ENCODE measurements around the gene CDH4. TPM values are rescaled to one million over a fixed set of nuclear protein-coding genes. Genes with fewer than 3 reads are reported as not detected.

CDH4 gene
- polyA plus RNA-seq, 1 donor (not counting 4 experiments of a cell fraction or from before 2014, with no cell fraction given), result 2.2 TPM

GRCh38 chr20:61976263-61976643 lies 724.2 kb downstream of the CDH4 start:
- no peaks in the 10 kb centered on the region for H3K79me2 ChIP-seq (ENCODE audit: control insufficient read depth, insufficient read depth, low read length)
- no peak overlapping the region for H2AFZ ChIP-seq (ENCODE audit: control insufficient read depth, low read length)
- no peaks in the 10 kb centered on the region for H3K9me1 ChIP-seq (ENCODE audit: control insufficient read depth, extremely low read depth, insufficient read depth, low read length)
- no peaks in the 10 kb centered on the region for H3K9me3 ChIP-seq (ENCODE audit: control insufficient read depth, low read depth, low read length)
- dilution Hi-C loops (cut with MboI; ENCODE audit: extremely low pct_ligation_motif_present, low sequenced_read_pairs), result no loop called here
- H3K4me3 ChIP-seq (ENCODE audit: control insufficient read depth in 2 of 3, extremely low read depth in 1 of 3, insufficient read depth in 2 of 3, low read depth in 1 of 3, low read length in 3 of 3), result no peak overlapping the region
- H3K4me1 ChIP-seq (ENCODE audit: control insufficient read depth, extremely low read depth, insufficient read depth, low read length), result no peaks in the 10 kb centered on the region
- no peaks in the 10 kb centered on the region for H4K20me1 ChIP-seq (ENCODE audit: control insufficient read depth, extremely low read depth, insufficient read depth, low read length)
- H3K27me3 ChIP-seq (ENCODE audit: control insufficient read depth, extremely low read depth, insufficient read depth, low read length), result no peaks in the 10 kb centered on the region
- no peak overlapping the region for H3K27ac ChIP-seq (ENCODE audit: control insufficient read depth, insufficient read depth, low read length)
- H3K36me3 ChIP-seq (ENCODE audit: control insufficient read depth in 2 of 2, extremely low read depth in 1 of 2, insufficient read depth in 2 of 2, low read length in 2 of 2), result peaks cover 7 to 8% of the 10 kb centered on the region in 2 experiments
- TF ChIP-seq EZH2 (IDR thresholded peaks at IDR 0.05; ENCODE audit: low read length), result no peak
- no peak for TF ChIP-seq CTCF (optimal IDR thresholded peaks at IDR 0.05 in 1 of 3, IDR thresholded peaks at IDR 0.05 in 1 of 3, conservative IDR thresholded peaks at IDR 0.05 in 1 of 3; ENCODE audit: extremely low read depth in 1 of 3, insufficient read depth in 2 of 3, low read length in 3 of 3)
- H3K4me2 ChIP-seq (ENCODE audit: control insufficient read depth, extremely low read depth, insufficient read depth, low read depth, low read length), result no peak overlapping the region
- H3K9ac ChIP-seq (ENCODE audit: control insufficient read depth, extremely low read depth, insufficient read depth, low read length), result no peak overlapping the region
- FAIRE-seq, result no peak
- no peak for DNase-seq (ENCODE audit: low read depth, low spot score)

GRCh38 chr20:61976644-61977418 lies 724.8 kb downstream of the CDH4 start:
- Histone ChIP-seq H3K9me1 (ENCODE audit: control insufficient read depth, extremely low read depth, insufficient read depth, low read length) (no peaks in the 10 kb centered on the region), H3K36me3 (ENCODE audit: control insufficient read depth in 2 of 2, extremely low read depth in 1 of 2, insufficient read depth in 2 of 2, low read length in 2 of 2) (peaks cover 7 to 8% of the 10 kb centered on the region in 2 experiments), H3K27me3 (ENCODE audit: control insufficient read depth, extremely low read depth, insufficient read depth, low read length) (no peaks in the 10 kb centered on the region), H3K4me3 (ENCODE audit: control insufficient read depth in 2 of 3, extremely low read depth in 1 of 3, insufficient read depth in 2 of 3, low read depth in 1 of 3, low read length in 3 of 3) (no peak overlapping the region), H4K20me1 (ENCODE audit: control insufficient read depth, extremely low read depth, insufficient read depth, low read length) (no peaks in the 10 kb centered on the region), H3K9ac (ENCODE audit: control insufficient read depth, extremely low read depth, insufficient read depth, low read length) (no peak overlapping the region), H3K4me1 (ENCODE audit: control insufficient read depth, extremely low read depth, insufficient read depth, low read length) (no peaks in the 10 kb centered on the region), H3K79me2 (ENCODE audit: control insufficient read depth, insufficient read depth, low read length) (no peaks in the 10 kb centered on the region), H3K27ac (ENCODE audit: control insufficient read depth, insufficient read depth, low read length) (no peak overlapping the region), H3K4me2 (ENCODE audit: control insufficient read depth, extremely low read depth, insufficient read depth, low read depth, low read length) (no peak overlapping the region), H2AFZ (ENCODE audit: control insufficient read depth, low read length) (no peak overlapping the region), H3K9me3 (ENCODE audit: control insufficient read depth, low read depth, low read length) (no peaks in the 10 kb centered on the region)
- dilution Hi-C loops (cut with MboI; ENCODE audit: extremely low pct_ligation_motif_present, low sequenced_read_pairs), result no loop called here
- FAIRE-seq (no peak), DNase-seq (ENCODE audit: low read depth, low spot score) (no peak)
- TF ChIP-seq CTCF (optimal IDR thresholded peaks at IDR 0.05 in 1 of 3, IDR thresholded peaks at IDR 0.05 in 1 of 3, conservative IDR thresholded peaks at IDR 0.05 in 1 of 3; ENCODE audit: extremely low read depth in 1 of 3, insufficient read depth in 2 of 3, low read length in 3 of 3), result no peak
- TF ChIP-seq EZH2 (IDR thresholded peaks at IDR 0.05; ENCODE audit: low read length), result no peak

All from keratinocyte (primary cell).